CD8-positive, alpha-beta memory T cell (primary cell): ENCODE results near the gene ATP8A2. TPM values are rescaled to one million over a fixed set of nuclear protein-coding genes. Genes with fewer than 3 reads are reported as not detected.

Experiments used
- CTCF ChIA-PET: fragments of 350-600 bp; sonication (Branson Sonifier 250); formaldehyde crosslinking; loops from one replicate; lab custom pipeline; 2021; ENCODE audit warnings: antibody characterized with exemption; lab: Charles Lee
- POLR2A ChIA-PET: fragments of 350-600 bp; sonication (Branson Sonifier 250); formaldehyde crosslinking; loops from one replicate; lab custom pipeline; 2021; ENCODE audit warnings: antibody characterized with exemption; lab: Charles Lee
- DNase-seq, 5 donors: peaks; one replicate each; pipeline versions ENCODE4 v3.0.0 to v3.0.0-alpha.2; 2020 to 2022; ENCODE audit warnings: mixed read lengths in 1 of 5
- H3K27ac ChIP-seq: one replicate; pipeline ENCODE4 v1.7.0; 2013; ENCODE audit warnings: low read depth, mild to moderate bottlenecking, low read length, moderate library complexity
- H3K27me3 ChIP-seq: 2 replicates; pipeline ENCODE4 v1.7.0; 2013; ENCODE audit warnings: low read length, mild to moderate bottlenecking; ENCODE audit not compliant: insufficient read depth, poor library complexity, severe bottlenecking
- H3K36me3 ChIP-seq: 2 replicates; pipeline ENCODE4 v1.7.0; 2013; ENCODE audit warnings: mild to moderate bottlenecking, low read length, moderate library complexity; ENCODE audit not compliant: insufficient read depth
- H3K4me1 ChIP-seq: 2 replicates; pipeline ENCODE4 v1.7.0; 2013; ENCODE audit warnings: mild to moderate bottlenecking, low read length, moderate library complexity; ENCODE audit not compliant: insufficient read depth
- H3K4me3 ChIP-seq: 2 replicates; pipeline ENCODE4 v1.7.0; 2013; ENCODE audit warnings: mild to moderate bottlenecking, low read length
- H3K9me3 ChIP-seq: 2 replicates; pipeline ENCODE4 v1.7.0; 2013; ENCODE audit warnings: mild to moderate bottlenecking, low read length
- H3K27ac Mint-ChIP-seq, 8 donors: one replicate each; pipeline ENCODE4 v1.8.0; 2020 to 2021; ENCODE audit warnings: mixed read lengths in 8 of 8, mild to moderate bottlenecking in 6 of 8, inconsistent platforms in 3 of 8, moderate library complexity in 3 of 8
- H3K27me3 Mint-ChIP-seq, 2 donors: one replicate each; pipeline ENCODE4 v1.8.0; 2020 to 2021; ENCODE audit warnings: mixed read lengths in 2 of 2, mild to moderate bottlenecking in 1 of 2, moderate library complexity in 1 of 2
- H3K36me3 Mint-ChIP-seq, 3 donors: one replicate each; pipeline ENCODE4 v1.8.0; 2020 to 2021; ENCODE audit warnings: mixed read lengths in 3 of 3, inconsistent platforms in 1 of 3, mild to moderate bottlenecking in 1 of 3
- H3K4me1 Mint-ChIP-seq, 3 donors: one replicate each; pipeline ENCODE4 v1.8.0; 2020 to 2021; ENCODE audit warnings: mixed read lengths in 3 of 3, inconsistent platforms in 1 of 3, mild to moderate bottlenecking in 1 of 3
- H3K4me3 Mint-ChIP-seq, 7 donors: one replicate each; pipeline ENCODE4 v1.8.0; 2020 to 2021; ENCODE audit warnings: mixed read lengths in 7 of 7, mild to moderate bottlenecking in 6 of 7, moderate library complexity in 4 of 7, inconsistent platforms in 2 of 7
- H3K9me3 Mint-ChIP-seq, 5 donors: one replicate each; pipeline ENCODE4 v1.8.0; 2020 to 2022; ENCODE audit warnings: mixed read lengths in 5 of 5, mild to moderate bottlenecking in 3 of 5, moderate library complexity in 2 of 5, inconsistent platforms in 1 of 5
- polyA plus RNA-seq: library from polyadenylated mRNA; unstranded; fragments of 300-500 nt; fragmentation: Illumina TruSeq; gene quantifications from one replicate; pipeline ENCODE4 v1.2.3, GENCODE V29; 2021
- total RNA-seq, 2 experiments: library from RNA; stranded (reverse); gene quantifications; one replicate each; pipeline ENCODE4 v1.2.3, GENCODE V29; 2021

The ATP8A2 gene
- total and polyA plus RNA-seq, 3 experiments from 2014 or later: 0.26 to 0.63 (median 0.58) TPM

- CTCF ChIA-PET: no interaction called here
- H3K27ac Mint-ChIP-seq: no peak overlapping the region
Measured at GRCh38 chr13:25932365-25932764, 560.6 kb downstream of the ATP8A2 start.

GRCh38 chr13:25933520-25933919 is 561.7 kb downstream of the ATP8A2 start:
- no peaks in the 10 kb centered on the region for H3K27me3 ChIP-seq
- H3K4me3 Mint-ChIP-seq: no peak overlapping the region
- H3K36me3 Mint-ChIP-seq: no peaks in the 10 kb centered on the region
- H3K27ac Mint-ChIP-seq: peak overlapping the region in 1 of 8 donors; percentile 10
- no peaks in the 10 kb centered on the region for H3K4me1 ChIP-seq
- CTCF ChIA-PET: no interaction called here
- DNase-seq: no peak
- POLR2A ChIA-PET: no interaction called here
- H3K4me3 ChIP-seq: no peak overlapping the region
- peaks cover 8 to 10% of the 10 kb centered on the region in 2 donors for H3K27me3 Mint-ChIP-seq
- no peak overlapping the region for H3K27ac ChIP-seq
- no peaks in the 10 kb centered on the region for H3K4me1 Mint-ChIP-seq
- H3K36me3 ChIP-seq: no peaks in the 10 kb centered on the region
- no peaks in the 10 kb centered on the region for H3K9me3 ChIP-seq
- H3K9me3 Mint-ChIP-seq: no peaks in the 10 kb centered on the region

More at GRCh38 chr13:25932365-25932764, 560.6 kb downstream of the ATP8A2 start:
- no peaks in the 10 kb centered on the region for H3K36me3 Mint-ChIP-seq
- H3K27me3 ChIP-seq: no peaks in the 10 kb centered on the region
- H3K27me3 Mint-ChIP-seq: peaks cover 7 to 14% of the 10 kb centered on the region in 2 donors
- H3K9me3 Mint-ChIP-seq: no peaks in the 10 kb centered on the region
- no peaks in the 10 kb centered on the region for H3K9me3 ChIP-seq
- H3K27ac ChIP-seq: no peak overlapping the region
- no peak overlapping the region for H3K4me3 Mint-ChIP-seq
- no peak for DNase-seq
- no peaks in the 10 kb centered on the region for H3K36me3 ChIP-seq
- no peak overlapping the region for H3K4me3 ChIP-seq
- no peaks in the 10 kb centered on the region for H3K4me1 ChIP-seq
- no peaks in the 10 kb centered on the region for H3K4me1 Mint-ChIP-seq
- POLR2A ChIA-PET: no interaction called here

- Histone ChIP-seq H3K4me3 (no peak overlapping the region), H3K9me3 (no peaks in the 10 kb centered on the region), H3K27me3 (no peaks in the 10 kb centered on the region), H3K4me1 (no peaks in the 10 kb centered on the region), H3K36me3 (no peaks in the 10 kb centered on the region), H3K27ac (no peak overlapping the region)
- Mint-ChIP-seq H3K36me3 (no peaks in the 10 kb centered on the region), H3K27me3 (peaks cover 6% of the 10 kb centered on the region in 2 donors), H3K27ac (no peak overlapping the region), H3K4me3 (no peak overlapping the region), H3K4me1 (no peaks in the 10 kb centered on the region), H3K9me3 (no peaks in the 10 kb centered on the region)
- ChIA-PET POLR2A (no interaction called here), CTCF (no interaction called here)
- DNase-seq: no peak
Measured at GRCh38 chr13:25934127-25934526, 562.4 kb downstream of the ATP8A2 start.

- no peak overlapping the region for H3K27ac ChIP-seq
- no peaks in the 10 kb centered on the region for H3K9me3 ChIP-seq
- no peaks in the 10 kb centered on the region for H3K36me3 Mint-ChIP-seq
- H3K27ac Mint-ChIP-seq: no peak overlapping the region
- H3K4me3 ChIP-seq: no peak overlapping the region
- H3K36me3 ChIP-seq: no peaks in the 10 kb centered on the region
- H3K4me3 Mint-ChIP-seq: peak overlapping the region in 1 of 7 donors; percentile 69
- ChIA-PET CTCF (no interaction called here), POLR2A (no interaction called here)
- no peaks in the 10 kb centered on the region for H3K27me3 ChIP-seq
- no peak for DNase-seq
- peaks cover 7 to 14% of the 10 kb centered on the region in 2 donors for H3K27me3 Mint-ChIP-seq
- H3K4me1 Mint-ChIP-seq: peaks cover 0 to 5% (median 4%) of the 10 kb centered on the region in 3 donors
- no peaks in the 10 kb centered on the region for H3K9me3 Mint-ChIP-seq
- no peaks in the 10 kb centered on the region for H3K4me1 ChIP-seq
Measured at GRCh38 chr13:25939961-25940687, 568.4 kb downstream of the ATP8A2 start.

- peaks cover 5 to 14% of the 10 kb centered on the region in 2 donors for H3K27me3 Mint-ChIP-seq
- ChIA-PET POLR2A (no interaction called here), CTCF (no interaction called here)
- H3K4me1 ChIP-seq: no peaks in the 10 kb centered on the region
- no peak overlapping the region for H3K27ac Mint-ChIP-seq
- H3K9me3 Mint-ChIP-seq: no peaks in the 10 kb centered on the region
- no peak overlapping the region for H3K27ac ChIP-seq
- DNase-seq: no peak
- peaks cover 0 to 13% (median 5%) of the 10 kb centered on the region in 3 donors for H3K4me1 Mint-ChIP-seq
- no peak overlapping the region for H3K4me3 ChIP-seq
- no peaks in the 10 kb centered on the region for H3K36me3 Mint-ChIP-seq
- no peak overlapping the region for H3K4me3 Mint-ChIP-seq
- no peaks in the 10 kb centered on the region for H3K9me3 ChIP-seq
- no peaks in the 10 kb centered on the region for H3K27me3 ChIP-seq
- no peaks in the 10 kb centered on the region for H3K36me3 ChIP-seq
Measured at GRCh38 chr13:25943081-25943480, 571.3 kb downstream of the ATP8A2 start.

GRCh38 chr13:25943658-25944057 is 571.9 kb downstream of the ATP8A2 start:
- Histone ChIP-seq H3K36me3 (no peaks in the 10 kb centered on the region), H3K9me3 (no peaks in the 10 kb centered on the region), H3K4me3 (no peak overlapping the region), H3K4me1 (no peaks in the 10 kb centered on the region), H3K27me3 (no peaks in the 10 kb centered on the region), H3K27ac (no peak overlapping the region)
- no peaks in the 10 kb centered on the region for H3K36me3 Mint-ChIP-seq
- H3K4me3 Mint-ChIP-seq: no peak overlapping the region
- H3K27ac Mint-ChIP-seq: no peak overlapping the region
- H3K9me3 Mint-ChIP-seq: no peaks in the 10 kb centered on the region
- ChIA-PET CTCF (no interaction called here), POLR2A (no interaction called here)
- peaks cover 0 to 13% (median 5%) of the 10 kb centered on the region in 3 donors for H3K4me1 Mint-ChIP-seq
- peaks cover 5 to 14% of the 10 kb centered on the region in 2 donors for H3K27me3 Mint-ChIP-seq
- no peak for DNase-seq

- POLR2A ChIA-PET: no interaction called here
- Mint-ChIP-seq H3K27ac (no peak overlapping the region), H3K9me3 (peaks cover 0 to 3% (median 0%) of the 10 kb centered on the region in 5 donors), H3K36me3 (peaks cover 0 to 8% (median 0%) of the 10 kb centered on the region in 3 donors), H3K4me1 (peaks cover 0 to 13% (median 5%) of the 10 kb centered on the region in 3 donors), H3K4me3 (no peak overlapping the region), H3K27me3 (peaks cover 7 to 9% of the 10 kb centered on the region in 2 donors)
- Histone ChIP-seq H3K4me1 (no peaks in the 10 kb centered on the region), H3K27me3 (no peaks in the 10 kb centered on the region), H3K27ac (no peak overlapping the region), H3K9me3 (no peaks in the 10 kb centered on the region), H3K4me3 (no peak overlapping the region), H3K36me3 (no peaks in the 10 kb centered on the region)
- DNase-seq: no peak
- CTCF ChIA-PET: no interaction called here
Measured at GRCh38 chr13:25945596-25945995, 573.8 kb downstream of the ATP8A2 start.

GRCh38 chr13:25946321-25946720 is 574.5 kb downstream of the ATP8A2 start:
- DNase-seq: no peak
- CTCF ChIA-PET: no interaction called here

More at GRCh38 chr13:25946321-25946720, 574.5 kb downstream of the ATP8A2 start:
- Mint-ChIP-seq H3K27ac (no peak overlapping the region), H3K9me3 (peaks cover 0 to 3% (median 0%) of the 10 kb centered on the region in 5 donors), H3K36me3 (peaks cover 0 to 8% (median 0%) of the 10 kb centered on the region in 3 donors), H3K4me1 (peaks cover 0 to 13% (median 5%) of the 10 kb centered on the region in 3 donors), H3K4me3 (no peak overlapping the region), H3K27me3 (peaks cover 7 to 9% of the 10 kb centered on the region in 2 donors)
- Histone ChIP-seq H3K27ac (no peak overlapping the region), H3K36me3 (no peaks in the 10 kb centered on the region), H3K27me3 (no peaks in the 10 kb centered on the region), H3K4me1 (no peaks in the 10 kb centered on the region), H3K9me3 (no peaks in the 10 kb centered on the region), H3K4me3 (no peak overlapping the region)
- POLR2A ChIA-PET: no interaction called here
